Activated B cell treated with CpG ODN at 0.5 μM for 24 hours (primary cell): ENCODE results near the gene KRT28. TPM values are rescaled to one million over a fixed set of nuclear protein-coding genes. Genes with fewer than 3 reads are reported as not detected.

Experiments
- ATAC-seq: fragments of 200-7000 bp; cut with Tn5 transposase; one replicate; pipeline ENCODE4 v1.10.0; 2021; ENCODE audit warnings: low read depth, mild to moderate bottlenecking, moderate library complexity
- CTCF ChIA-PET: fragments of 350-600 bp; sonication (Branson Sonifier 250); formaldehyde crosslinking; loops from one replicate; lab custom pipeline; 2021; ENCODE audit warnings: antibody characterized with exemption; lab: Charles Lee
- POLR2A ChIA-PET: fragments of 350-600 bp; sonication (Branson Sonifier 250); formaldehyde crosslinking; loops from one replicate; lab custom pipeline; 2021; ENCODE audit warnings: antibody characterized with exemption; lab: Charles Lee
- DNase-seq: peaks from one replicate; pipeline ENCODE4 v3.0.0; 2022
- H3K27ac Mint-ChIP-seq: one replicate; pipeline ENCODE4 v1.8.0; 2020; ENCODE audit warnings: mixed read lengths
- H3K27me3 Mint-ChIP-seq: one replicate; pipeline ENCODE4 v1.8.0; 2021; ENCODE audit warnings: mixed read lengths
- H3K36me3 Mint-ChIP-seq: one replicate; pipeline ENCODE4 v1.8.0; 2021; ENCODE audit warnings: low read depth, mixed read lengths
- H3K4me1 Mint-ChIP-seq: one replicate; pipeline ENCODE4 v1.8.0; 2021; ENCODE audit warnings: mixed read lengths
- H3K4me3 Mint-ChIP-seq: one replicate; pipeline ENCODE4 v1.8.0; 2020; ENCODE audit warnings: mild to moderate bottlenecking, mixed read lengths
- H3K9me3 Mint-ChIP-seq: one replicate; pipeline ENCODE4 v1.8.0; 2020; ENCODE audit warnings: mixed read lengths
- intact Hi-C: fragments of 100-400 bp; cut with micrococcal nuclease; formaldehyde crosslinking; loops from one replicate; pipeline ENCODE4 v1.15.1; 2024
- total RNA-seq: library from RNA; stranded (reverse); gene quantifications from 2 replicates; pipeline ENCODE4 v1.2.3, GENCODE V29; 2022
- TF ChIP-seq, protein P1 (sequence below): fragments of 200-600 bp; IDR thresholded peaks from one replicate; pipeline ENCODE4 v1.8.0; 2022; ENCODE audit warnings: antibody characterized with exemption, mild to moderate bottlenecking

The KRT28 gene, protein sequence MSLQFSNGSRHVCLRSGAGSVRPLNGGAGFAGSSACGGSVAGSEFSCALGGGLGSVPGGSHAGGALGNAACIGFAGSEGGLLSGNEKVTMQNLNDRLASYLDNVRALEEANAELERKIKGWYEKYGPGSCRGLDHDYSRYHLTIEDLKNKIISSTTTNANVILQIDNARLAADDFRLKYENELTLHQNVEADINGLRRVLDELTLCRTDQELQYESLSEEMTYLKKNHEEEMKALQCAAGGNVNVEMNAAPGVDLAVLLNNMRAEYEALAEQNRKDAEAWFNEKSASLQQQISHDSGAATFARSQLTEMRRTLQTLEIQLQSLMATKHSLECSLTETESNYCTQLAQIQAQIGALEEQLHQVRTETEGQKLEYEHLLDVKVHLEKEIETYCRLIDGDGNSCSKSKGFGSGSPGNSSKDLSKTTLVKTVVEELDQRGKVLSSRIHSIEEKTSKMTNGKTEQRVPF
- total RNA-seq: not detected in 2 replicates

DNA sequence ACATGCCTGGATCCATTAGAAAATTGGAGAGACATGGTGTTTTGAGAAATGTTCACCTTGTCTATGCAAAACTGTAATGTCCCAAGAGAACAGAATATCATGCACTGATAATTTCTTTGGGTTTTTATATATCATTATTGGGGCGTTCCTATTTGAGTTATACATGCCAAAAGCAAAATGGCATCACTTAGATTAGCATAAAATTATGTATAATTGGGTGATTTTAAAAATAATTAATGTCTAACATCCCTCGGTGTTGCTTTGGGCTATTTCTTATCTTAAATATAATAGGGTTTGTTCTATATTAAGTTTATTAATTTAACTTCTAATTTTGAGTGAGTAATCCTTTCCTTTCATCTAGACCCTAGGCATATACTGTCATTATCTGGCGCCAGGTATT is at the start of gene KRT28:
Gene KRT28, minus strand, starts transcription at position 101 of the 400 bp plus-strand sequence. Its CDS starts 66 bp downstream, at position 35.
- intact Hi-C loops: loop anchor here (5.0 kb wide), 3 partner anchors 107 to 443 kb away; partner anchors contain the start of gene SMARCE1

DNA sequence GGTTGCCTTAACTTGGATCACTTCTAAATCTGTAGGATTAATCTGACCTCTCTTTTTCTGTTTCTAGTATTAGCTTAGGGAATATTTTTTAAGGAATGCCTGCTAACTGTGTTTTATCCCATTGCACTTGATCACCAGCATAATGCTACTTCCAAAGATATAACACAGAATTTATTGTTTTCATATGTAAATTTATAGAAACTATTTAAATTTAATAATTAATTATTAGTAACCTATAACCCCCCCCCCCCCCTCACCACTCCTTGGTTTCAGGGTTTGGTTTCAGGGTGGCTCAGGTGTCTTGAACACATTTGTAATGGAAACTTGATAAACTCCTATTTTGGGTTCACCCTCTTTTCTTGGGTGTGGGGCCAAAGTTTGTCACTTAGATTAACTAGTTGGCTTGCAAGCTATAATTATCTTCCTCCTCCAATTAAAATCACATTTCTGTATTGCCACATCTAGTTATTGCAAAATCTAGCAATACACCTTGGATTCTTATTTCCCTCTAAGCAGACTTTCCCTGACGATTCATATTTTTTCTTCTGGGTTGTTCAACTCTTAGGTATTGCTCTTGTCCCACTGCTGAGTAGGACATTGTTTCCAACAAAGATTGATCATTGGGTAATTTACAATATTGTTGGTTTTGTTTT is 49.0 kb upstream of the KRT28 start:
- ChIA-PET POLR2A (no interaction called here), CTCF (no interaction called here)
- H3K27ac Mint-ChIP-seq: no peak overlapping the region
- no peak overlapping the region for H3K4me3 Mint-ChIP-seq
- H3K36me3 Mint-ChIP-seq: no peaks in the 10 kb centered on the region
- intact Hi-C loops: no loop called here
- no peaks in the 10 kb centered on the region for H3K4me1 Mint-ChIP-seq
- H3K27me3 Mint-ChIP-seq: peaks cover 36% of the 10 kb centered on the region
- ATAC-seq (no peak), DNase-seq (no peak)
- TF ChIP-seq, protein P1, sequence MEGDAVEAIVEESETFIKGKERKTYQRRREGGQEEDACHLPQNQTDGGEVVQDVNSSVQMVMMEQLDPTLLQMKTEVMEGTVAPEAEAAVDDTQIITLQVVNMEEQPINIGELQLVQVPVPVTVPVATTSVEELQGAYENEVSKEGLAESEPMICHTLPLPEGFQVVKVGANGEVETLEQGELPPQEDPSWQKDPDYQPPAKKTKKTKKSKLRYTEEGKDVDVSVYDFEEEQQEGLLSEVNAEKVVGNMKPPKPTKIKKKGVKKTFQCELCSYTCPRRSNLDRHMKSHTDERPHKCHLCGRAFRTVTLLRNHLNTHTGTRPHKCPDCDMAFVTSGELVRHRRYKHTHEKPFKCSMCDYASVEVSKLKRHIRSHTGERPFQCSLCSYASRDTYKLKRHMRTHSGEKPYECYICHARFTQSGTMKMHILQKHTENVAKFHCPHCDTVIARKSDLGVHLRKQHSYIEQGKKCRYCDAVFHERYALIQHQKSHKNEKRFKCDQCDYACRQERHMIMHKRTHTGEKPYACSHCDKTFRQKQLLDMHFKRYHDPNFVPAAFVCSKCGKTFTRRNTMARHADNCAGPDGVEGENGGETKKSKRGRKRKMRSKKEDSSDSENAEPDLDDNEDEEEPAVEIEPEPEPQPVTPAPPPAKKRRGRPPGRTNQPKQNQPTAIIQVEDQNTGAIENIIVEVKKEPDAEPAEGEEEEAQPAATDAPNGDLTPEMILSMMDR: no peak
- no peaks in the 10 kb centered on the region for H3K9me3 Mint-ChIP-seq

More for the DNA sequence above, at the start of gene KRT28:
- ChIA-PET CTCF (no interaction called here), POLR2A (no interaction called here)
- Mint-ChIP-seq H3K4me1 (peaks cover 3% of the 10 kb centered on the region), H3K4me3 (no peak within 1 kb of the TSS), H3K27me3 (peaks cover 32% of the 10 kb centered on the region), H3K9me3 (no peaks in the 10 kb centered on the region), H3K27ac (no peak within 1 kb of the TSS), H3K36me3 (no peaks in the 10 kb centered on the region)
- DNase-seq (no peak), ATAC-seq (no peak)
- TF ChIP-seq, protein P1: no peak

DNA sequence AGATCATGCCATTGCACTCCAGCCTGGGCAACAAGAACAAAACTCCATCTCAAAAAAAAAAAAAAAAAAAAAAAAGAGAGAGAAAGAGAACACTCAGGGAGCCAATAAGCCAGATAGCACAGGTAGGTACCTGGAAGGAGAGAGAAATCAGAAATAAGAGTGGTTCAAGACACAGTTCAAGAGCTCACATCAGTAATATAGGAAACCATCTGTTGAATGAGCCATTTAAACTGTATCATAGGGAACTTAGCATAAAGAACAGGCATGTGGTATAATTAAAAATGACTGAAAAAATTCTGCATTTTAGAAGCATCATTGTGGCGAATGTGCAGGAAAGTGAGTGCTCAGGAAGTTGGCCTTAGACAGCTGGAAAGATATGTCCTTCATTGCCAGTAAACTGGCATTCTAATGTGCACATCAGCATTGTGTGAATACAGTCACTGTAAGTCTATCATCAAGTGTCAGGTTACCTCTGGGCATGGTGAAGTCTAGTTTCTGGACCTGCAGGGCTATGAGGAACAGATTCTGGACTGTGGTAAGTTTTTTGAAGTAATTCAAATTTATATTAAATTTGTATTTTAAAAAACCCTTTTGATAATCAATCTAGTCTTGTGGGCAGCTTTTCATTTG is 46.9 kb upstream of the KRT28 start:
- POLR2A ChIA-PET: interaction anchor here (0.7 kb wide), 1 partner anchor 200 kb away, joined by 3 read pairs; no protein-coding TSS in a partner anchor
- Mint-ChIP-seq H3K4me3 (no peak overlapping the region), H3K4me1 (no peaks in the 10 kb centered on the region), H3K36me3 (no peaks in the 10 kb centered on the region), H3K9me3 (no peaks in the 10 kb centered on the region), H3K27ac (no peak overlapping the region), H3K27me3 (peaks cover 32% of the 10 kb centered on the region)
- intact Hi-C loops: no loop called here
- CTCF ChIA-PET: no interaction called here
- no peak for DNase-seq
- TF ChIP-seq, protein P1: no peak
- no peak for ATAC-seq

DNA sequence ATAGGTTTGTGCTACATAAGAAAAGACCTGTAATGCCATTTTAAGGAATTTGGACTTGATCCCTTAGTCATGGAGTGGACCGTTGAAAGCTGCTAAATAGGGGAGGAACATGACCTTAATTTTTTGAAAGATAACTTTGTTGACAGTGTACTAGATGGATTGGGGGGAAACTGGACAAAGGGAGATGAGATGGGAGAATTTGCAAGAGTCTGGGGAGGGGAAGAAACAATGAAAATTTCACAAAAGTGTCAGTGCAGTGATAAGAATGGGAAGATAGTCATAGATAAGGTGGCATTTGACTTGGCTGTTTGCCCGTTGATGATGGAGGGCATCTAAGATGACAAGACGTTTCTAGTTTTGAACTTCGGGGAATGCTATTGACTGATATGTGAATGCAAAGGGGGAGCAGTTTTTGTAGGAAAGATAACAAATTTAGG is 44.9 kb upstream of the KRT28 start:
- H3K9me3 Mint-ChIP-seq: no peaks in the 10 kb centered on the region
- peaks cover 28% of the 10 kb centered on the region for H3K27me3 Mint-ChIP-seq
- H3K4me3 Mint-ChIP-seq: no peak overlapping the region
- CTCF ChIA-PET: no interaction called here
- TF ChIP-seq, protein P1: no peak
- POLR2A ChIA-PET: no interaction called here
- intact Hi-C loops: no loop called here
- no peak overlapping the region for H3K27ac Mint-ChIP-seq
- no peak for ATAC-seq
- no peaks in the 10 kb centered on the region for H3K4me1 Mint-ChIP-seq
- DNase-seq: no peak
- H3K36me3 Mint-ChIP-seq: no peaks in the 10 kb centered on the region

DNA sequence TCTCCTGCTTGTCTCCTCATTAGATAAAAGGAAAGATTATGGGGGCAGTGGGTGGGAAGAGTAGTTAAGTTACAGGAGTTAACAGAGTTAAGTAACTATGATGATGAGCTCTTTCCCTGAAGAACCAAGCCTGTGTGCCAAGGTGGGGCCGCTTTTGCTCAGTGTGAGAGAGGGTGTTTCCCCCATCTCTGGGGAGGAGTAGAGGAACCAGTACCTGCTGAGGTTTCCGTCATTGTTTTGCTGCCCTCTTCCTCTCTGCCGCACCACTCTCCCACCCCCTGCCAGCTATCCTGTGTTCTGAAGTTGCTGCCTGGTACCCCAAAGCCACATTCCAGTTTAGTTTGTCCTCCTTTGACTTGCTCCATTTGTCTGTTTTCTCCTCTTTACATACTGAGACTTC is 43.5 kb upstream of the KRT28 start:
- Mint-ChIP-seq H3K4me3 (no peak overlapping the region), H3K27ac (no peak overlapping the region), H3K9me3 (no peaks in the 10 kb centered on the region), H3K36me3 (no peaks in the 10 kb centered on the region), H3K4me1 (no peaks in the 10 kb centered on the region), H3K27me3 (peaks cover 28% of the 10 kb centered on the region)
- no peak for ATAC-seq
- intact Hi-C loops: no loop called here
- DNase-seq: no peak
- ChIA-PET CTCF (no interaction called here), POLR2A (no interaction called here)
- TF ChIP-seq, protein P1: no peak
